ENCODE measurements around the gene TENM4.
"Not testable (repeated sequence)": the region's sequence is repeated elsewhere in the genome, so short reads cannot be mapped to it uniquely, and the experiment has no call there.

- TF ChIP-seq, protein P1, sequence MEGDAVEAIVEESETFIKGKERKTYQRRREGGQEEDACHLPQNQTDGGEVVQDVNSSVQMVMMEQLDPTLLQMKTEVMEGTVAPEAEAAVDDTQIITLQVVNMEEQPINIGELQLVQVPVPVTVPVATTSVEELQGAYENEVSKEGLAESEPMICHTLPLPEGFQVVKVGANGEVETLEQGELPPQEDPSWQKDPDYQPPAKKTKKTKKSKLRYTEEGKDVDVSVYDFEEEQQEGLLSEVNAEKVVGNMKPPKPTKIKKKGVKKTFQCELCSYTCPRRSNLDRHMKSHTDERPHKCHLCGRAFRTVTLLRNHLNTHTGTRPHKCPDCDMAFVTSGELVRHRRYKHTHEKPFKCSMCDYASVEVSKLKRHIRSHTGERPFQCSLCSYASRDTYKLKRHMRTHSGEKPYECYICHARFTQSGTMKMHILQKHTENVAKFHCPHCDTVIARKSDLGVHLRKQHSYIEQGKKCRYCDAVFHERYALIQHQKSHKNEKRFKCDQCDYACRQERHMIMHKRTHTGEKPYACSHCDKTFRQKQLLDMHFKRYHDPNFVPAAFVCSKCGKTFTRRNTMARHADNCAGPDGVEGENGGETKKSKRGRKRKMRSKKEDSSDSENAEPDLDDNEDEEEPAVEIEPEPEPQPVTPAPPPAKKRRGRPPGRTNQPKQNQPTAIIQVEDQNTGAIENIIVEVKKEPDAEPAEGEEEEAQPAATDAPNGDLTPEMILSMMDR (IDR thresholded peaks at IDR 0.05; ENCODE audit: low read depth, low read length, missing input control) = not testable (repeated sequence)
- not testable (repeated sequence) for TF ChIP-seq MAX (IDR thresholded peaks at IDR 0.05); TAF1 (conservative IDR thresholded peaks at IDR 0.05); REST (IDR thresholded peaks at IDR 0.05); EGR1 (IDR thresholded peaks at IDR 0.05; ENCODE audit: low read depth in 2 of 2); JUND (IDR thresholded peaks at IDR 0.05); SP1 (IDR thresholded peaks at IDR 0.05); GABPA (IDR thresholded peaks at IDR 0.05 in 1 of 2, conservative IDR thresholded peaks at IDR 0.05 in 1 of 2); YY1 (IDR thresholded peaks at IDR 0.05)
Measured at GRCh38 chr11:78609321-78609720, 831.5 kb downstream of the TENM4 start.
